ENCODE data around the gene KLHL29. TPM values are rescaled to one million over a fixed set of nuclear protein-coding genes. Genes with fewer than 3 reads are reported as not detected.

KLHL29 gene
- total and polyA plus RNA-seq, 4 donors, result 0.29 to 2.3 (median 0.68) TPM

- no peak for DNase-seq (ENCODE audit: low spot score)
- Histone ChIP-seq H3K36me3 (ENCODE audit: control insufficient read depth in 4 of 4, insufficient read depth in 3 of 4, low read depth in 1 of 4, low read length in 3 of 4) (no peaks in the 10 kb centered on the region), H3K9ac (ENCODE audit: low read depth in 1 of 2, low read length in 2 of 2) (no peak overlapping the region), H3K27ac (ENCODE audit: low read depth in 1 of 2, low read length in 2 of 2) (no peak overlapping the region), H3K27me3 (ENCODE audit: control insufficient read depth in 4 of 4, insufficient read depth in 4 of 4, low read length in 3 of 4) (peaks cover 0 to 4% (median 2%) of the 10 kb centered on the region in 4 donors), H3K4me1 (ENCODE audit: control insufficient read depth in 4 of 4, insufficient read depth in 4 of 4, low read length in 3 of 4) (no peaks in the 10 kb centered on the region), H3K4me3 (ENCODE audit: low read depth in 1 of 3, low read length in 3 of 3) (no peak overlapping the region), H3K9me3 (ENCODE audit: control insufficient read depth in 4 of 4, low read length in 3 of 4) (no peaks in the 10 kb centered on the region)
- WGBS, result 77% methylated on average over 4 of the region's 4 CpGs
- TF ChIP-seq RAD21 (IDR thresholded peaks at IDR 0.05), result no peak
- no peak for TF ChIP-seq SP1 (IDR thresholded peaks at IDR 0.05)
- TF ChIP-seq ATF3 (IDR thresholded peaks at IDR 0.05), result no peak
- no peak for TF ChIP-seq HNF4A (conservative IDR thresholded peaks at IDR 0.05)
- TF ChIP-seq, protein P1, sequence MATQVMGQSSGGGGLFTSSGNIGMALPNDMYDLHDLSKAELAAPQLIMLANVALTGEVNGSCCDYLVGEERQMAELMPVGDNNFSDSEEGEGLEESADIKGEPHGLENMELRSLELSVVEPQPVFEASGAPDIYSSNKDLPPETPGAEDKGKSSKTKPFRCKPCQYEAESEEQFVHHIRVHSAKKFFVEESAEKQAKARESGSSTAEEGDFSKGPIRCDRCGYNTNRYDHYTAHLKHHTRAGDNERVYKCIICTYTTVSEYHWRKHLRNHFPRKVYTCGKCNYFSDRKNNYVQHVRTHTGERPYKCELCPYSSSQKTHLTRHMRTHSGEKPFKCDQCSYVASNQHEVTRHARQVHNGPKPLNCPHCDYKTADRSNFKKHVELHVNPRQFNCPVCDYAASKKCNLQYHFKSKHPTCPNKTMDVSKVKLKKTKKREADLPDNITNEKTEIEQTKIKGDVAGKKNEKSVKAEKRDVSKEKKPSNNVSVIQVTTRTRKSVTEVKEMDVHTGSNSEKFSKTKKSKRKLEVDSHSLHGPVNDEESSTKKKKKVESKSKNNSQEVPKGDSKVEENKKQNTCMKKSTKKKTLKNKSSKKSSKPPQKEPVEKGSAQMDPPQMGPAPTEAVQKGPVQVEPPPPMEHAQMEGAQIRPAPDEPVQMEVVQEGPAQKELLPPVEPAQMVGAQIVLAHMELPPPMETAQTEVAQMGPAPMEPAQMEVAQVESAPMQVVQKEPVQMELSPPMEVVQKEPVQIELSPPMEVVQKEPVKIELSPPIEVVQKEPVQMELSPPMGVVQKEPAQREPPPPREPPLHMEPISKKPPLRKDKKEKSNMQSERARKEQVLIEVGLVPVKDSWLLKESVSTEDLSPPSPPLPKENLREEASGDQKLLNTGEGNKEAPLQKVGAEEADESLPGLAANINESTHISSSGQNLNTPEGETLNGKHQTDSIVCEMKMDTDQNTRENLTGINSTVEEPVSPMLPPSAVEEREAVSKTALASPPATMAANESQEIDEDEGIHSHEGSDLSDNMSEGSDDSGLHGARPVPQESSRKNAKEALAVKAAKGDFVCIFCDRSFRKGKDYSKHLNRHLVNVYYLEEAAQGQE (IDR thresholded peaks at IDR 0.05), result no peak
- no peak for TF ChIP-seq CTCF (IDR thresholded peaks at IDR 0.05; ENCODE audit: low read depth, low read length, missing input control)
- TF ChIP-seq GABPA (IDR thresholded peaks at IDR 0.05 in 1 of 2, conservative IDR thresholded peaks at IDR 0.05 in 1 of 2), result no peak
- TF ChIP-seq TAF1 (conservative IDR thresholded peaks at IDR 0.05), result no peak
- no peak for TF ChIP-seq RXRA (IDR thresholded peaks at IDR 0.05)
- no peak for TF ChIP-seq MAX (IDR thresholded peaks at IDR 0.05)
- TF ChIP-seq FOXA2 (IDR thresholded peaks at IDR 0.05), result no peak
- TF ChIP-seq FOXA1 (IDR thresholded peaks at IDR 0.05), result no peak
- no peak for TF ChIP-seq YY1 (IDR thresholded peaks at IDR 0.05)
Measured at GRCh38 chr2:23397478-23397877, 12.5 kb downstream of the KLHL29 start.

DNA sequence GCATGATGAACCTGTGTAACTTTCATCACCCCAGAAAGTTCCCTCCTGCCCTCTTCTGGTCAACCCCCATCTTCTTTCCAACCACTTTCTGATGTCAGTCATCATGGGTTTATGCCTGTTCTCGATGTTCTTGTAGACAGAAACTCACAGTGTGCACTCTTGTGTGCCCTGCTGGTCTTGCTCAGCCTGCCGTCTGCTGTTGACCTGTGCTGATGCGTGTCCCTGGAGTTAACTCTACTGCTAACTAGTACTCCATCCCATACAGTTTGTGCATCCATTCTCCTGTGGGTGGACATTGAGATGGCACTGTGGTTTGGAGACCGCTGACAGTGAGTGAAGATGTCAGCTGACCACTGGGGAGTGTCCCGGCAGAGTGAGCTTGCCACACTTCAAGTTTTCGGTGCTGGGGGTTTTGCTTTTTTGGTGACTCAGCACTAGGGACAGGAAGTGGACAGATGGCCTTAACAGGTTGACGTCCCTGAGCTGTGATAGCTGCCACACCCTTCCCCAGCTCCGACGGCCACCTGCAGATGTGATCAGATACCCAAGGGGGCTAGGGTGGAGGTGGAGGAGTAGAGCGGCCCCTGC, 14.8 kb downstream of the KLHL29 start:
- TF ChIP-seq RXRA (IDR thresholded peaks at IDR 0.05) (no peak), RAD21 (IDR thresholded peaks at IDR 0.05) (peak in 1 of 2 donors; percentile 37), HNF4G (IDR thresholded peaks at IDR 0.05) (no peak), FOXA2 (IDR thresholded peaks at IDR 0.05) (no peak), TAF1 (conservative IDR thresholded peaks at IDR 0.05) (no peak), JUND (IDR thresholded peaks at IDR 0.05) (no peak)
- no peaks in the 10 kb centered on the region for H3K4me1 ChIP-seq (ENCODE audit: control insufficient read depth in 4 of 4, insufficient read depth in 4 of 4, low read length in 3 of 4)
- no peaks in the 10 kb centered on the region for H3K36me3 ChIP-seq (ENCODE audit: control insufficient read depth in 4 of 4, insufficient read depth in 3 of 4, low read depth in 1 of 4, low read length in 3 of 4)
- no peak for DNase-seq (ENCODE audit: low spot score)
- no peak overlapping the region for H3K4me3 ChIP-seq (ENCODE audit: low read depth in 1 of 3, low read length in 3 of 3)
- 85% methylated on average over 10 of the region's 10 CpGs for WGBS
- H3K9me3 ChIP-seq (ENCODE audit: control insufficient read depth in 4 of 4, low read length in 3 of 4), result no peaks in the 10 kb centered on the region
- no peak overlapping the region for H3K9ac ChIP-seq (ENCODE audit: low read depth in 1 of 2, low read length in 2 of 2)
- H3K27ac ChIP-seq (ENCODE audit: low read depth in 1 of 2, low read length in 2 of 2), result no peak overlapping the region
- H3K27me3 ChIP-seq (ENCODE audit: control insufficient read depth in 4 of 4, insufficient read depth in 4 of 4, low read length in 3 of 4), result no peaks in the 10 kb centered on the region

All from liver (tissue), 9 donors.